Tibial nerve (tissue), 3 donors: Measurements from ENCODE around the gene MEX3B.

Source experiments
- CTCF ChIP-seq, 5 experiments: fragments of 200-600 bp in 3 of 5; fragments of 450-650 bp in 2 of 5; sonication (generic) in 3 of 5; IDR thresholded peaks; one replicate each; pipeline ENCODE4 v1.5.1; 2016 to 2019; ENCODE audit warnings: antibody characterized with exemption in 5 of 5, mild to moderate bottlenecking in 3 of 5, moderate library complexity in 2 of 5
- POLR2A ChIP-seq, 2 donors: fragments of 450-650 bp; IDR thresholded peaks; one replicate each; pipeline ENCODE4 v1.6.1; 2017; ENCODE audit warnings: antibody characterized with exemption in 2 of 2, mild to moderate bottlenecking in 2 of 2, moderate library complexity in 2 of 2

DNA sequence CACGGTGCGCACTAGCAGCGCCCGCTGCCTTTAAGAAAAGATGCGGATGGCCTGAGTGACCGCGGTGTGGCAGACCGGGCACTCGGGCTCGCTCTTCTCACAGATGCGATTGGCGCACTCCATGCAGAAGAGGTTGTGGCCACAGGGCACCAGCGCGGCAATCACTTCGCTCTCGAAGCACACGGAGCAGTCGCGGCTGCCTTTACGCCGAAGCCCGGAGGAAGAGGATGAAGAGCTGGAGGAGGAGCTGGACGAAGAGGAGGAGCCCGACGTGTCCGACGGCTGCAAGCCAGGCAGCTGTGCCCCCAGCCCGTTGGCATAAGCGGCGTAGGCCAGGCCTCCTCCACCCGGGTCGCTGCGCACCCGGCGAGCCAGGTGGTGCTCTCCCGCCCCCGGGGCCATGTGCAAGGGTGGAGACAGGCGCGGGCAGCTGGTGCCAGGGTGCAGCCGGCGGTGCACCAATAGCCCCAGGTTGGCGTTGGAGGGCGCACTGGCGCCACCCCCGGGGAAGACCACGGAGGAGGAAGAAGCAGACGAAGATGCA is 2.6 kb downstream of the MEX3B start:
- TF ChIP-seq CTCF (IDR thresholded peaks at IDR 0.05) (no peak), POLR2A (IDR thresholded peaks at IDR 0.05) (no peak)
